GM12891 (cell line): ENCODE results near the gene NRXN2.

Experiments used
- PAX5 ChIP-seq: IDR thresholded peaks from 2 replicates; pipeline ENCODE4 v1.6.1; 2011; ENCODE audit warnings: low read length, moderate library complexity, mild to moderate bottlenecking; ENCODE audit not compliant: insufficient read depth, severe bottlenecking
- POLR2A ChIP-seq: IDR thresholded peaks from 2 replicates; pipeline ENCODE4 v1.6.1; 2011; ENCODE audit warnings: low read depth, low read length, control low read depth
- POLR2AphosphoS5 ChIP-seq: IDR thresholded peaks from 2 replicates; pipeline ENCODE4 v1.6.1; 2011; ENCODE audit warnings: low read depth, low read length, control low read depth
- POU2F2 ChIP-seq: IDR thresholded peaks from 2 replicates; pipeline ENCODE4 v1.6.1; 2011; ENCODE audit warnings: low read depth, mild to moderate bottlenecking, control low read depth, low read length, moderate library complexity
- SPI1 ChIP-seq: IDR thresholded peaks from 2 replicates; pipeline ENCODE4 v1.6.1; 2011; ENCODE audit warnings: low read depth, low read length, control low read depth
- TAF1 ChIP-seq: IDR thresholded peaks from 2 replicates; pipeline ENCODE4 v1.6.1; 2011; ENCODE audit warnings: low read depth, low read length, control low read depth

DNA sequence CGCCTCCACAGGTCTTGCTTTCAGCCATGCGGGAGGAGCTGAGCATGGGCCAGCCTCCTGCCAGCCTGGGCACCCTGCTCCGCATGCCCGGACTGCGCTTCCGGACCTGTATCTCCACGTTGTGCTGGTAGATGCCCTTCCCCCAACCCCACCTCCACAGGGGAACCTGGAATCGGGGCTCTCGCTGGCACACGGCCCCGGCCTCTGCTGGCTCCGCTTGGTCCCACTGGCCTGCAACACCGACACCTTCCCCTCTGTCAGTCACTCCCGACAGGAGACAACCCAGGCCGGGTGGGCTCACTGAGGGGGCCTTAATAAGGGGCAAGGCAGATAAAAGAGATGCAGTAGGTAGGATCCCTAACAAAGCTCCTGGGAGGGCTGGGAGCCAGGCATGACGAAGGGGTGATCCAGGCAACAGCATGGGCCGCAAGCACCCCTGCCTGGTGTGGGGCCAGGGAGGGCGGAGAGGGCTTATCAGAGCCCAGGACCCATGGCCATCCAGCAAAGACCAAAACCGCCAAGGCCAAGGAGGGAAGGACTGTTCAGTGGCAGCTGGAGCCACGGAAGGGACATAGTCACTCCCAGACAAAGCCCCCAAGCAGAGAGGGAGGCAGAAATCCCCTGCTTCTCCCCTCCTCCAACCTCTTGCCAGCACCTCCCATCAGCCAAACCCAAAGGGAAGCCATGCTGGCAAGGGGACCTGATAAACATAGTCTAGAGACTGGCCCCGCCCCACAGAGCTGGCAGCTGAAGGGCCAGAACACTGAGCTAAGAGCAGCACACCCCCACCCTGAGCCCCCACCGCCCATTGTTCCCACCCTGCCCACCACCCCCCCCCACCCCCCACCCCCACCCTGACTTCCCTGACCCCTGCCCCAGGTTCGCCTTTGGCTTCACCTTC lies 124.0 kb downstream of the NRXN2 start:
- TF ChIP-seq POLR2A: no peak
- no peak for TF ChIP-seq POLR2AphosphoS5
- no peak for TF ChIP-seq TAF1
- TF ChIP-seq POU2F2: no peak
- TF ChIP-seq SPI1: no peak
- TF ChIP-seq PAX5: no peak
